ENCODE results near the gene FBXL3. TPM values are rescaled to one million over a fixed set of nuclear protein-coding genes. Genes with fewer than 3 reads are reported as not detected.

The FBXL3 gene
- total RNA-seq, 6 experiments from 2014 or later = 13.6 to 31.4 (median 19.7) TPM

- H3K27ac ChIP-seq = no peak overlapping the region
- intact Hi-C loops (cut with DNase I) = no loop called here
- TF ChIP-seq CTCF (IDR thresholded peaks at IDR 0.05) = no peak
- no peak overlapping the region for H3K4me3 ChIP-seq
- no peaks in the 10 kb centered on the region for H3K27me3 ChIP-seq
- no peaks in the 10 kb centered on the region for H3K36me3 ChIP-seq
- no peaks in the 10 kb centered on the region for H3K9me3 ChIP-seq
- DNase-seq (no peak), ATAC-seq (no peak)
- H3K4me1 ChIP-seq = peaks cover 0 to 8% (median 0%) of the 10 kb centered on the region in 4 donors
- 69% methylated on average over 5 of the region's 5 CpGs for WGBS (ENCODE audit: insufficient coverage, low coverage, low lambda C conversion rate, missing lambda C conversion rate)
Observed at GRCh38 chr13:76976929-76977328, 50.0 kb downstream of the FBXL3 start.

- no peaks in the 10 kb centered on the region for H3K9me3 ChIP-seq
- DNase-seq (no peak), ATAC-seq (no peak)
- H3K27me3 ChIP-seq = no peaks in the 10 kb centered on the region
- peaks cover 0 to 8% (median 0%) of the 10 kb centered on the region in 4 donors for H3K4me1 ChIP-seq
- no peaks in the 10 kb centered on the region for H3K36me3 ChIP-seq
- 62% methylated on average over 8 of the region's 8 CpGs for WGBS (ENCODE audit: insufficient coverage, low coverage, low lambda C conversion rate, missing lambda C conversion rate)
- no peak overlapping the region for H3K27ac ChIP-seq
- no peak overlapping the region for H3K4me3 ChIP-seq
- intact Hi-C loops (cut with DNase I) = no loop called here
- TF ChIP-seq CTCF (IDR thresholded peaks at IDR 0.05) (no peak), POLR2A (IDR thresholded peaks at IDR 0.05) (no peak)
Observed at GRCh38 chr13:76976490-76976889, 50.5 kb downstream of the FBXL3 start.

GRCh38 chr13:76975863-76976262 lies 51.1 kb downstream of the FBXL3 start:
- no peak overlapping the region for H3K4me3 ChIP-seq
- TF ChIP-seq CTCF (IDR thresholded peaks at IDR 0.05) = no peak
- no peak for TF ChIP-seq POLR2A (IDR thresholded peaks at IDR 0.05)
- intact Hi-C loops (cut with DNase I) = no loop called here
- no peaks in the 10 kb centered on the region for H3K36me3 ChIP-seq
- no peaks in the 10 kb centered on the region for H3K9me3 ChIP-seq
- no peak for ATAC-seq
- no peak overlapping the region for H3K27ac ChIP-seq
- no peaks in the 10 kb centered on the region for H3K27me3 ChIP-seq
- DNase-seq = no peak
- H3K4me1 ChIP-seq = peaks cover 0 to 8% (median 0%) of the 10 kb centered on the region in 4 donors
- 75% methylated on average over 5 of the region's 6 CpGs for WGBS (ENCODE audit: insufficient coverage, low coverage, low lambda C conversion rate, missing lambda C conversion rate)

- TF ChIP-seq CTCF (IDR thresholded peaks at IDR 0.05) (no peak), POLR2A (IDR thresholded peaks at IDR 0.05) (no peak)
- Histone ChIP-seq H3K27me3 (no peaks in the 10 kb centered on the region), H3K27ac (no peak overlapping the region), H3K9me3 (no peaks in the 10 kb centered on the region), H3K36me3 (no peaks in the 10 kb centered on the region), H3K4me1 (no peaks in the 10 kb centered on the region), H3K4me3 (no peak overlapping the region)
- DNase-seq = no peak
- 57% methylated on average over 3 of the region's 3 CpGs for WGBS (ENCODE audit: insufficient coverage, low coverage, low lambda C conversion rate, missing lambda C conversion rate)
- ATAC-seq = no peak
- intact Hi-C loops (cut with DNase I) = no loop called here
Observed at GRCh38 chr13:76974618-76974975, 52.4 kb downstream of the FBXL3 start.

All from right lobe of liver (tissue), 6 donors.